Ovary (tissue), 9 donors: Measurements from ENCODE around the gene TAGAP. TPM values are rescaled to one million over a fixed set of nuclear protein-coding genes. Genes with fewer than 3 reads are reported as not detected.

Experiments used
- DNase-seq, 5 donors: peaks; one replicate each; pipeline ENCODE4 v3.0.0-alpha.2; 2019 to 2020
- H3K27ac ChIP-seq, 2 donors: fragments of 200-600 bp; one replicate each; pipeline versions ENCODE4 v1.5.1 to v1.8.0; 2019 to 2022
- H3K27me3 ChIP-seq: fragments of 200-600 bp; one replicate; pipeline ENCODE4 v1.8.0; 2022
- H3K36me3 ChIP-seq: fragments of 200-600 bp; sonication (generic); one replicate; pipeline ENCODE4 v1.5.1; 2019
- H3K4me1 ChIP-seq: one replicate; pipeline ENCODE4 v1.8.1; 2013; ENCODE audit warnings: mild to moderate bottlenecking, moderate library complexity; ENCODE audit not compliant: insufficient read depth
- H3K4me3 ChIP-seq: fragments of 200-600 bp; sonication (generic); one replicate; pipeline ENCODE4 v1.5.1; 2017
- H3K9me3 ChIP-seq, 2 donors: fragments of 200-600 bp in 1 of 2; sonication (generic) in 1 of 2; one replicate each; pipeline versions ENCODE4 v1.5.1 to v1.8.1; 2013 to 2019; ENCODE audit warnings: mild to moderate bottlenecking in 1 of 2, moderate library complexity in 1 of 2
- EP300 ChIP-seq: sonication (generic); formaldehyde crosslinking; IDR thresholded peaks from one replicate; pipeline ENCODE4 v1.6.1; 2017; ENCODE audit warnings: antibody characterized with exemption
- POLR2A ChIP-seq: fragments of 450-650 bp; IDR thresholded peaks from one replicate; pipeline ENCODE4 v1.6.1; 2017; ENCODE audit warnings: antibody characterized with exemption, mild to moderate bottlenecking, moderate library complexity
- WGBS, 3 donors: extraction: QIAGEN DNeasy Blood & Tissue Kit in 1 of 3; methylation state at CpG; one replicate each; pipeline versions ENCODE4 v1.1.5 to v1.1.7; 2013 to 2017; 5-methylcytosine and 5-hydroxymethylcytosine counted together
- intact Hi-C, 4 donors: fragments of 100-400 bp; cut with DNase I; formaldehyde crosslinking; loops; one replicate each; pipeline versions ENCODE4 v1.11.0 to v1.15.1; 2022 to 2023
- polyA plus RNA-seq, 2 donors: library from polyadenylated mRNA; stranded (reverse); fragments of 200-250 nt in 1 of 2; fragments of 350-450 nt in 1 of 2; fragmentation: Illumina TruSeq in 1 of 2; extraction: RNeasy Lipid Tissue Mini Kit (QIAGEN cat#74804) in 1 of 2; gene quantifications; one replicate each; pipeline ENCODE4 v1.2.3, GENCODE V29; 2013 to 2014
- total RNA-seq, 7 donors: library from RNA; depleted of rRNA in 2 of 7; stranded (reverse); fragments of >200 nt in 2 of 7; fragmentation: NEBNext Ultra II Directional in 3 of 7; extraction: Animal tissue kit (Norgen Biotek cat#: 25700) in 3 of 7; gene quantifications; one replicate each; pipeline versions ENCODE4 v1.1.0 to v1.2.4, GENCODE V29; 2016 to 2023
- TF ChIP-seq, protein P1 (sequence below), 3 donors: fragments of 450-650 bp in 2 of 3; fragments of 200-600 bp in 1 of 3; IDR thresholded peaks; one replicate each; pipeline versions ENCODE4 v1.5.1 to v1.8.0; 2016 to 2022; ENCODE audit warnings: antibody characterized with exemption in 3 of 3, mild to moderate bottlenecking in 1 of 3
- donor health status: DM: no; HTN: no; CAD: no; lungs with moderate emphysema.
- donor health status: DM: no; HTN: no; CAD: no.
- donor health status: Bipolar disorder and iron deficiency.
- donor health status: DM: yes; HTN: yes; CAD: no.
- donor health status: DM: no; HTN: no; CAD: no.
- donor health status: DM: yes; HTN: yes; CAD: no.

The TAGAP gene
- total and polyA plus RNA-seq, 9 donors: 0.58 to 5.1 (median 1.4) TPM

GRCh38 chr6:159042826-159043181, 2.0 kb downstream of the TAGAP start:
- Histone ChIP-seq H3K4me1 (peaks cover 3% of the 10 kb centered on the region), H3K36me3 (no peaks in the 10 kb centered on the region), H3K27me3 (no peaks in the 10 kb centered on the region), H3K9me3 (no peaks in the 10 kb centered on the region), H3K4me3 (no peak overlapping the region), H3K27ac (no peak overlapping the region)
- DNase-seq: no peak
- TF ChIP-seq, protein P1, sequence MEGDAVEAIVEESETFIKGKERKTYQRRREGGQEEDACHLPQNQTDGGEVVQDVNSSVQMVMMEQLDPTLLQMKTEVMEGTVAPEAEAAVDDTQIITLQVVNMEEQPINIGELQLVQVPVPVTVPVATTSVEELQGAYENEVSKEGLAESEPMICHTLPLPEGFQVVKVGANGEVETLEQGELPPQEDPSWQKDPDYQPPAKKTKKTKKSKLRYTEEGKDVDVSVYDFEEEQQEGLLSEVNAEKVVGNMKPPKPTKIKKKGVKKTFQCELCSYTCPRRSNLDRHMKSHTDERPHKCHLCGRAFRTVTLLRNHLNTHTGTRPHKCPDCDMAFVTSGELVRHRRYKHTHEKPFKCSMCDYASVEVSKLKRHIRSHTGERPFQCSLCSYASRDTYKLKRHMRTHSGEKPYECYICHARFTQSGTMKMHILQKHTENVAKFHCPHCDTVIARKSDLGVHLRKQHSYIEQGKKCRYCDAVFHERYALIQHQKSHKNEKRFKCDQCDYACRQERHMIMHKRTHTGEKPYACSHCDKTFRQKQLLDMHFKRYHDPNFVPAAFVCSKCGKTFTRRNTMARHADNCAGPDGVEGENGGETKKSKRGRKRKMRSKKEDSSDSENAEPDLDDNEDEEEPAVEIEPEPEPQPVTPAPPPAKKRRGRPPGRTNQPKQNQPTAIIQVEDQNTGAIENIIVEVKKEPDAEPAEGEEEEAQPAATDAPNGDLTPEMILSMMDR (IDR thresholded peaks at IDR 0.05): no peak
- TF ChIP-seq EP300 (no peak), POLR2A (no peak)
- intact Hi-C loops: loop anchor here in 2 of 4 donors (5.0 kb wide), 1 partner anchor 59 kb away; no protein-coding TSS in a partner anchor
- 19 to 20% (median 20%) methylated on average over 5 of the region's 5 CpGs for WGBS, 3 donors

DNA sequence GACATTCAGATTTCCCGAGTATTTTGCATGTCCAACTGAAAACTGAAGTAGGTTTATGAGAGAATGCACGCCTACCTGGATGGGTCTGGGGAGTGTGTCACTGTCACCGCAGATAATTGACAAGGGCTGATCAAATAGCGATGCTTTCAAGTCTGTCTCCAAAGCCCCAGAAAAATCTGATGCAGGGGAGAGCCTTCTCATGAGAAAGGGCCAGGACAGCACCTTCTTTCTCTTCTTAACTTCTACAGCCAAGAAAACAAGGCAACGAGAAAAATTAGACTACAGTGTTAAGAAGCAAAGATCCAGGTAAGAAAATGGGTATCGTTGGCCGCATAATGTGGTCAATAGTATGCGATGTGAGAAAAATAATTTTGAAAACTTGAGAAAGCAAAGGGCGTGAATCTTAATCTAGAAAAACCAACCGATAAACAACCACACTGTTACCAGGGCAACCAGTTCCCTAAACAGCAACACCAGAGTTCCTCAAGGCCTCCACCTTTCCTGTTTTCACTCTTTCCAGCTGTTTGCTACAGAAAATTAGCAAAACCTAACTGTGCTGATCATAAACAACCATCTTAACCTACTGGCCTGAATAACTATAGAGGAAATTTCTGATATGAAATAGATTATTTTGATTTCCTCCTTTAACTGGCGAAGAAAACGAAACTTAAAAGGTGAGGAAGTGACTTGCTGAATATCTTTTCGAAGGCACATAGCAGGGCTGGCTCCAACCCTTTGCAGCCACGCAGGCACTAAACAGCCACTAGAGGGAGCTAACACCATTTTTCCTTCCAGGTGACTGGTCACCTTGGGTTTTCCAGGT, 2.6 kb downstream of the TAGAP start:
- 38 to 53% (median 43%) methylated on average over 14 of the region's 14 CpGs for WGBS, 3 donors
- no peak for TF ChIP-seq POLR2A
- TF ChIP-seq EP300: no peak
- TF ChIP-seq, protein P1 (IDR thresholded peaks at IDR 0.05): peak; percentile 52 to 73 (median 57)
- H3K27ac ChIP-seq: no peak overlapping the region
- intact Hi-C loops: loop anchor here in 2 of 4 donors (5.0 kb wide), 1 partner anchor 60 kb away; no protein-coding TSS in a partner anchor
- no peaks in the 10 kb centered on the region for H3K27me3 ChIP-seq
- no peak overlapping the region for H3K4me3 ChIP-seq
- H3K9me3 ChIP-seq: no peaks in the 10 kb centered on the region
- peaks cover 3% of the 10 kb centered on the region for H3K4me1 ChIP-seq
- DNase-seq: peak; percentile 47 to 66 (median 51)
- no peaks in the 10 kb centered on the region for H3K36me3 ChIP-seq

- Histone ChIP-seq H3K4me1 (peaks cover 3% of the 10 kb centered on the region), H3K27me3 (no peaks in the 10 kb centered on the region), H3K4me3 (no peak overlapping the region), H3K36me3 (no peaks in the 10 kb centered on the region), H3K27ac (no peak overlapping the region), H3K9me3 (no peaks in the 10 kb centered on the region)
- TF ChIP-seq POLR2A (no peak), EP300 (no peak)
- TF ChIP-seq, protein P1 (IDR thresholded peaks at IDR 0.05): no peak
- no peak for DNase-seq
- 95 to 99% (median 98%) methylated on average over 7 of the region's 7 CpGs for WGBS, 3 donors
- intact Hi-C loops: loop anchor here in 2 of 4 donors (5.0 kb wide), 1 partner anchor 61 kb away; no protein-coding TSS in a partner anchor
Measured at GRCh38 chr6:159041181-159041580, 3.6 kb downstream of the TAGAP start.

GRCh38 chr6:159039885-159040258, 4.9 kb downstream of the TAGAP start:
- H3K27ac ChIP-seq: no peak overlapping the region
- no peak for TF ChIP-seq POLR2A
- TF ChIP-seq, protein P1 (IDR thresholded peaks at IDR 0.05): no peak
- TF ChIP-seq EP300: no peak
- intact Hi-C loops: loop anchor here in 2 of 4 donors (5.0 kb wide), 1 partner anchor 62 kb away; no protein-coding TSS in a partner anchor

More at GRCh38 chr6:159039885-159040258, 4.9 kb downstream of the TAGAP start:
- H3K27me3 ChIP-seq: no peaks in the 10 kb centered on the region
- WGBS, 3 donors: 58 to 62% (median 58%) methylated on average over 1 of the region's 1 CpG
- no peaks in the 10 kb centered on the region for H3K36me3 ChIP-seq
- peaks cover 3% of the 10 kb centered on the region for H3K4me1 ChIP-seq
- no peak overlapping the region for H3K4me3 ChIP-seq
- H3K9me3 ChIP-seq: no peaks in the 10 kb centered on the region
- DNase-seq: no peak
